H9 (cell line): Measurements from ENCODE around the gene ZNF821. TPM values are rescaled to one million over a fixed set of nuclear protein-coding genes. Genes with fewer than 3 reads are reported as not detected.

Experiments used
- DNase-seq: peaks from one replicate; pipeline ENCODE4 v3.0.0-alpha.2; 2017
- H2AFZ ChIP-seq: one replicate; pipeline ENCODE4 v1.6.1; 2013; ENCODE audit warnings: mild to moderate bottlenecking, low read length, control low read depth, moderate library complexity
- H2AK5ac ChIP-seq: 2 replicates; pipeline ENCODE4 v1.6.1; 2013; ENCODE audit warnings: low read length, control low read depth, mixed read lengths; ENCODE audit not compliant: insufficient read length
- H2BK120ac ChIP-seq: one replicate; pipeline ENCODE4 v1.6.1; 2013; ENCODE audit warnings: low read depth, mild to moderate bottlenecking, low read length, control low read depth, inconsistent platforms; ENCODE audit not compliant: poor library complexity, severe bottlenecking
- H2BK12ac ChIP-seq: 2 replicates; pipeline ENCODE4 v1.6.1; 2013; ENCODE audit warnings: low read length, control low read depth, mixed read lengths, low read depth; ENCODE audit not compliant: insufficient read length
- H2BK15ac ChIP-seq: 2 replicates; pipeline ENCODE4 v1.6.1; 2013; ENCODE audit warnings: low read depth, low read length, control low read depth
- H2BK20ac ChIP-seq: one replicate; pipeline ENCODE4 v1.6.1; 2013; ENCODE audit warnings: low read depth, mild to moderate bottlenecking, low read length, control low read depth, inconsistent platforms; ENCODE audit not compliant: poor library complexity, severe bottlenecking
- H2BK5ac ChIP-seq: 2 replicates; pipeline ENCODE4 v1.6.1; 2013; ENCODE audit warnings: low read length, control low read depth, mixed read lengths; ENCODE audit not compliant: insufficient read length
- H3K14ac ChIP-seq: 2 replicates; pipeline ENCODE4 v1.6.1; 2013; ENCODE audit warnings: low read length, control low read depth; ENCODE audit not compliant: insufficient read depth
- H3K18ac ChIP-seq: 2 replicates; pipeline ENCODE4 v1.6.1; 2013; ENCODE audit warnings: low read depth, mild to moderate bottlenecking, mixed read lengths, low read length, control low read depth; ENCODE audit not compliant: insufficient read length
- H3K23ac ChIP-seq: 2 replicates; pipeline ENCODE4 v1.6.1; 2013; ENCODE audit warnings: low read length, control low read depth, mixed read lengths, low read depth; ENCODE audit not compliant: insufficient read length
- H3K23me2 ChIP-seq: 2 replicates; pipeline ENCODE4 v1.6.1; 2013; ENCODE audit warnings: low read depth, mild to moderate bottlenecking, mixed read lengths, low read length, control low read depth; ENCODE audit not compliant: insufficient read length, poor library complexity, severe bottlenecking
- H3K27ac ChIP-seq: 2 replicates; pipeline ENCODE4 v1.5.1; 2013; ENCODE audit warnings: low read length, control low read depth, mixed read lengths, low read depth; ENCODE audit not compliant: insufficient read length
- H3K27me3 ChIP-seq: 2 replicates; pipeline ENCODE4 v1.6.1; 2013; ENCODE audit warnings: low read length, control low read depth, inconsistent platforms; ENCODE audit not compliant: insufficient read depth
- H3K4ac ChIP-seq: 2 replicates; pipeline ENCODE4 v1.6.1; 2013; ENCODE audit warnings: low read depth, mild to moderate bottlenecking, control low read depth, inconsistent platforms, low read length, moderate library complexity
- H3K4me1 ChIP-seq: 2 replicates; pipeline ENCODE4 v1.6.1; 2013; ENCODE audit warnings: low read length, control low read depth, inconsistent platforms; ENCODE audit not compliant: insufficient read depth
- H3K4me2 ChIP-seq: 2 replicates; pipeline ENCODE4 v1.6.1; 2013; ENCODE audit warnings: low read length, control low read depth, mixed read lengths; ENCODE audit not compliant: insufficient read length, insufficient read depth
- H3K56ac ChIP-seq: 2 replicates; pipeline ENCODE4 v1.6.1; 2013; ENCODE audit warnings: low read depth, mild to moderate bottlenecking, mixed read lengths, low read length, control low read depth; ENCODE audit not compliant: insufficient read length
- H3K79me1 ChIP-seq: 2 replicates; pipeline ENCODE4 v1.6.1; 2013; ENCODE audit warnings: low read depth, mild to moderate bottlenecking, moderate library complexity, low read length, control low read depth, inconsistent platforms; ENCODE audit not compliant: insufficient read depth, poor library complexity, severe bottlenecking
- H3K79me2 ChIP-seq: 2 replicates; pipeline ENCODE4 v1.6.1; 2013; ENCODE audit warnings: low read length, control low read depth, inconsistent platforms; ENCODE audit not compliant: insufficient read depth
- H3K9ac ChIP-seq: 2 replicates; pipeline ENCODE4 v1.6.1; 2013; ENCODE audit warnings: low read length, control low read depth, mixed read lengths; ENCODE audit not compliant: insufficient read length; ENCODE audit errors: extremely low read depth
- H3K9me3 ChIP-seq: one replicate; pipeline ENCODE4 v1.6.1; 2013; ENCODE audit warnings: low read depth, low read length, inconsistent platforms; ENCODE audit not compliant: control insufficient read depth
- H3T11ph ChIP-seq: one replicate; pipeline ENCODE4 v1.6.1; 2013; ENCODE audit warnings: mild to moderate bottlenecking, low read length, control low read depth, inconsistent platforms
- H4K20me1 ChIP-seq: one replicate; pipeline ENCODE4 v1.6.1; 2013; ENCODE audit not compliant: control insufficient read depth, insufficient read length, insufficient read depth
- H4K5ac ChIP-seq: 2 replicates; pipeline ENCODE4 v1.6.1; 2013; ENCODE audit warnings: low read depth, mild to moderate bottlenecking, mixed read lengths, low read length, control low read depth; ENCODE audit not compliant: insufficient read length
- H4K8ac ChIP-seq: replicated peaks from 2 replicates; pipeline ENCODE4 v1.6.1; 2013; ENCODE audit warnings: low read length, control low read depth, mixed read lengths, low read depth; ENCODE audit not compliant: insufficient read length
- H4K91ac ChIP-seq: 2 replicates; pipeline ENCODE4 v1.6.1; 2013; ENCODE audit warnings: low read depth, mild to moderate bottlenecking, moderate library complexity, mixed read lengths, low read length, control low read depth; ENCODE audit not compliant: insufficient read length
- H3K27ac Mint-ChIP-seq, 3 experiments: 2 replicates in 2 of 3; 3 replicates in 1 of 3; pipeline ENCODE4 v1.8.0; 2020 to 2021; ENCODE audit warnings: mixed read lengths in 3 of 3, mild to moderate bottlenecking in 1 of 3, moderate library complexity in 1 of 3
- H3K27me3 Mint-ChIP-seq: 2 replicates; pipeline ENCODE4 v1.8.0; 2021; ENCODE audit warnings: low read depth, mild to moderate bottlenecking, moderate library complexity, mixed read lengths
- H3K36me3 Mint-ChIP-seq, 3 experiments: 2 replicates in 2 of 3; 3 replicates in 1 of 3; pipeline ENCODE4 v1.8.0; 2020 to 2021; ENCODE audit warnings: low read depth in 3 of 3, mixed read lengths in 3 of 3; ENCODE audit not compliant: insufficient read depth in 1 of 3
- H3K4me1 Mint-ChIP-seq, 2 experiments: 2 replicates each; pipeline ENCODE4 v1.8.0; 2020; ENCODE audit warnings: mixed read lengths in 2 of 2
- H3K4me3 Mint-ChIP-seq, 2 experiments: 2 replicates in 1 of 2; 3 replicates in 1 of 2; pipeline ENCODE4 v1.8.0; 2020 to 2021; ENCODE audit warnings: mild to moderate bottlenecking in 2 of 2, mixed read lengths in 2 of 2, moderate library complexity in 1 of 2
- H3K9me3 Mint-ChIP-seq, 2 experiments: 2 replicates in 1 of 2; 3 replicates in 1 of 2; pipeline ENCODE4 v1.8.0; 2020; ENCODE audit warnings: mild to moderate bottlenecking in 2 of 2, mixed read lengths in 2 of 2, moderate library complexity in 1 of 2
- CTCF ChIP-seq: fragments of 200-600 bp; sonication (generic); conservative IDR thresholded peaks from 3 replicates; pipeline ENCODE4 v1.8.0; 2021; ENCODE audit warnings: antibody characterized with exemption, mild to moderate bottlenecking
- WGBS: extraction: QIAGEN DNeasy Blood & Tissue Kit; methylation state at CpG from one replicate; pipeline ENCODE4 v1.1.7; 2013; ENCODE audit warnings: missing lambda C conversion rate, low lambda C conversion rate, mixed read lengths; ENCODE audit not compliant: insufficient read length; ENCODE audit errors: extremely low coverage; 5-methylcytosine and 5-hydroxymethylcytosine counted together
- total RNA-seq: library from RNA; stranded (reverse); gene quantifications from 2 replicates; pipeline ENCODE4 v1.2.1, GENCODE V29; 2021

Gene ZNF821
- total RNA-seq, 1 experiment from 2014 or later: 12.5 TPM

- no peaks in the 10 kb centered on the region for H3K4me1 ChIP-seq
- peaks cover 15 to 32% (median 23%) of the 10 kb centered on the region in 3 experiments for H3K36me3 Mint-ChIP-seq
Measured at GRCh38 chr16:71899171-71899570, 15.2 kb upstream of the ZNF821 start.

More at GRCh38 chr16:71899171-71899570, 15.2 kb upstream of the ZNF821 start:
- Histone ChIP-seq H3K18ac (no peak overlapping the region), H3K56ac (no peak overlapping the region), H3K27me3 (no peaks in the 10 kb centered on the region), H4K91ac (no peak overlapping the region), H3K9ac (no peak overlapping the region), H4K8ac (no peak overlapping the region), H3K23me2 (peaks cover 7% of the 10 kb centered on the region), H2BK120ac (no peak overlapping the region), H3K4ac (no peak overlapping the region), H3K4me2 (no peak overlapping the region), H4K20me1 (no peaks in the 10 kb centered on the region), H2AK5ac (no peak overlapping the region), H2AFZ (no peak overlapping the region), H2BK5ac (no peak overlapping the region), H3K79me2 (peaks cover 50% of the 10 kb centered on the region), H3T11ph (no peak overlapping the region), H2BK12ac (no peak overlapping the region), H3K27ac (no peak overlapping the region), H2BK20ac (no peak overlapping the region), H2BK15ac (no peak overlapping the region), H3K23ac (no peak overlapping the region), H3K14ac (no peak overlapping the region), H3K9me3 (no peaks in the 10 kb centered on the region), H4K5ac (no peak overlapping the region), H3K79me1 (no peaks in the 10 kb centered on the region)
- peaks cover 0 to 2% of the 10 kb centered on the region in 2 experiments; a peak in 1 of 5 replicates for H3K9me3 Mint-ChIP-seq
- H3K4me3 Mint-ChIP-seq: no peak overlapping the region
- H3K4me1 Mint-ChIP-seq: peaks cover 6 to 14% of the 10 kb centered on the region in 2 experiments
- DNase-seq: no peak
- no peaks in the 10 kb centered on the region; the same call in 1 of the 2 replicates for H3K27me3 Mint-ChIP-seq
- WGBS: no CpG with 5 or more reads among the region's 4 CpGs
- no peak for TF ChIP-seq CTCF
- no peak overlapping the region for H3K27ac Mint-ChIP-seq
